Tibial artery (tissue), 4 donors: ENCODE data around the gene SLMAP.

ENCODE experiments used
- DNase-seq, 2 donors: peaks; one replicate each; pipeline ENCODE4 v3.0.0-alpha.2; 2019
- H3K27ac ChIP-seq, 2 donors: fragments of 200-600 bp; sonication (generic) in 1 of 2; 1 replicate in 1 of 2; 2 replicates in 1 of 2; pipeline ENCODE4 v1.5.1; 2018 to 2019; ENCODE audit warnings: mild to moderate bottlenecking in 1 of 2
- H3K27me3 ChIP-seq, 2 donors: fragments of 200-600 bp; sonication (generic) in 1 of 2; one replicate each; pipeline versions ENCODE4 v1.5.1 to v1.6.0; 2016 to 2019
- H3K36me3 ChIP-seq, 3 donors: fragments of 200-600 bp; sonication (generic) in 2 of 3; one replicate each; pipeline ENCODE4 v1.5.1; 2016 to 2019; ENCODE audit warnings: mild to moderate bottlenecking in 2 of 3
- H3K4me1 ChIP-seq, 4 donors: fragments of 200-600 bp; sonication (generic) in 2 of 4; 1 replicate in 3 of 4; 2 replicates in 1 of 4; pipeline ENCODE4 v1.5.1; 2016 to 2019
- H3K4me3 ChIP-seq, 2 donors: fragments of 200-600 bp; sonication (generic) in 1 of 2; 1 replicate in 1 of 2; 2 replicates in 1 of 2; pipeline ENCODE4 v1.5.1; 2018 to 2019; ENCODE audit warnings: mild to moderate bottlenecking in 2 of 2
- H3K9me3 ChIP-seq, 3 donors: fragments of 200-600 bp; sonication (generic) in 1 of 3; one replicate each; pipeline ENCODE4 v1.5.1; 2016 to 2019
- CTCF ChIP-seq, 2 experiments: fragments of 200-600 bp in 1 of 2; fragments of 450-650 bp in 1 of 2; IDR thresholded peaks; one replicate each; pipeline ENCODE4 v1.5.1; 2017 to 2019; ENCODE audit warnings: antibody characterized with exemption in 2 of 2, mild to moderate bottlenecking in 1 of 2, moderate library complexity in 1 of 2
- intact Hi-C: fragments of 100-400 bp; cut with DNase I; formaldehyde crosslinking; loops from one replicate; pipeline ENCODE4 v1.15.0; 2023; ENCODE audit warnings: low total_unique reads

Gene SLMAP

GRCh38 chr3:57820479-57820878 lies 64.4 kb downstream of the SLMAP start:
- DNase-seq: no peak
- intact Hi-C loops: no loop called here
- H3K4me1 ChIP-seq: peaks cover 0 to 39% (median 11%) of the 10 kb centered on the region in 4 donors
- TF ChIP-seq CTCF (IDR thresholded peaks at IDR 0.05): no peak
- no peaks in the 10 kb centered on the region for H3K36me3 ChIP-seq
- H3K9me3 ChIP-seq: no peaks in the 10 kb centered on the region
- no peak overlapping the region for H3K27ac ChIP-seq
- no peaks in the 10 kb centered on the region for H3K27me3 ChIP-seq
- no peak overlapping the region for H3K4me3 ChIP-seq

GRCh38 chr3:57821765-57822164 lies 65.7 kb downstream of the SLMAP start:
- Histone ChIP-seq H3K27ac (no peak overlapping the region), H3K4me3 (no peak overlapping the region), H3K9me3 (no peaks in the 10 kb centered on the region), H3K36me3 (no peaks in the 10 kb centered on the region), H3K4me1 (peaks cover 0 to 43% (median 13%) of the 10 kb centered on the region in 4 donors), H3K27me3 (no peaks in the 10 kb centered on the region)
- intact Hi-C loops: no loop called here
- no peak for DNase-seq
- TF ChIP-seq CTCF (IDR thresholded peaks at IDR 0.05): no peak

- intact Hi-C loops: no loop called here
- Histone ChIP-seq H3K9me3 (no peaks in the 10 kb centered on the region), H3K27ac (no peak overlapping the region), H3K36me3 (no peaks in the 10 kb centered on the region), H3K4me3 (no peak overlapping the region), H3K27me3 (no peaks in the 10 kb centered on the region), H3K4me1 (peaks cover 0 to 49% (median 13%) of the 10 kb centered on the region in 4 donors)
- no peak for DNase-seq
- no peak for TF ChIP-seq CTCF (IDR thresholded peaks at IDR 0.05)
Observed at GRCh38 chr3:57822686-57823085, 66.6 kb downstream of the SLMAP start.

- Histone ChIP-seq H3K27me3 (no peaks in the 10 kb centered on the region), H3K9me3 (no peaks in the 10 kb centered on the region), H3K27ac (no peak overlapping the region), H3K4me1 (peaks cover 0 to 56% (median 13%) of the 10 kb centered on the region in 4 donors), H3K36me3 (no peaks in the 10 kb centered on the region), H3K4me3 (no peak overlapping the region)
- no peak for TF ChIP-seq CTCF (IDR thresholded peaks at IDR 0.05)
- DNase-seq: no peak
- intact Hi-C loops: no loop called here
Observed at GRCh38 chr3:57825116-57825515, 69.0 kb downstream of the SLMAP start.

- no peak overlapping the region for H3K27ac ChIP-seq
- H3K36me3 ChIP-seq: no peaks in the 10 kb centered on the region
- no peaks in the 10 kb centered on the region for H3K9me3 ChIP-seq
- peaks cover 0 to 45% (median 11%) of the 10 kb centered on the region in 4 donors for H3K4me1 ChIP-seq
- no peak for TF ChIP-seq CTCF (IDR thresholded peaks at IDR 0.05)
- no peaks in the 10 kb centered on the region for H3K27me3 ChIP-seq
- intact Hi-C loops: no loop called here
- DNase-seq: no peak
- no peak overlapping the region for H3K4me3 ChIP-seq
Observed at GRCh38 chr3:57826245-57826951, 70.3 kb downstream of the SLMAP start.
